Common myeloid progenitor, CD34-positive (primary cell): ENCODE measurements around the gene FXYD1.

ENCODE experiments used
- CTCF ChIA-PET: fragments of 350-600 bp; sonication (Branson Sonifier 250); formaldehyde crosslinking; loops from one replicate; lab custom pipeline; 2021; ENCODE audit warnings: antibody characterized with exemption; lab: Charles Lee
- POLR2A ChIA-PET: fragments of 350-600 bp; sonication (Branson Sonifier 250); formaldehyde crosslinking; loops from one replicate; lab custom pipeline; 2021; ENCODE audit warnings: antibody characterized with exemption; lab: Charles Lee
- DNase-seq, 3 donors: peaks; one replicate each; pipeline versions ENCODE4 v3.0.0 to v3.0.0-alpha.2; 2013
- H3K27ac ChIP-seq, 2 experiments: 1 replicate in 1 of 2; 2 replicates in 1 of 2; pipeline ENCODE4 v1.7.0; 2013; ENCODE audit warnings: inconsistent platforms in 2 of 2, low read length in 2 of 2, mild to moderate bottlenecking in 2 of 2, low read depth in 1 of 2, moderate library complexity in 1 of 2; ENCODE audit not compliant: severe bottlenecking in 2 of 2, insufficient read depth in 1 of 2, poor library complexity in 1 of 2
- H3K27me3 ChIP-seq, 5 experiments: replicated peaks in 2 of 5; 1 replicate in 3 of 5; 2 replicates in 2 of 5; pipeline versions ENCODE4 v1.6.1 to v1.7.0; 2013; ENCODE audit warnings: low read length in 4 of 5, mild to moderate bottlenecking in 2 of 5, moderate library complexity in 2 of 5, inconsistent platforms in 1 of 5; ENCODE audit not compliant: insufficient read depth in 5 of 5, control insufficient read depth in 4 of 5
- H3K36me3 ChIP-seq, 4 experiments: 1 replicate in 2 of 4; 2 replicates in 2 of 4; pipeline versions ENCODE4 v1.6.1 to v1.7.0; 2013; ENCODE audit warnings: low read length in 3 of 4, control low read depth in 1 of 4, mild to moderate bottlenecking in 1 of 4; ENCODE audit not compliant: control insufficient read depth in 4 of 4, insufficient read depth in 4 of 4
- H3K4me1 ChIP-seq, 4 experiments: 1 replicate in 3 of 4; 2 replicates in 1 of 4; pipeline versions ENCODE4 v1.6.1 to v1.7.1; 2013; ENCODE audit warnings: low read length in 3 of 4, mild to moderate bottlenecking in 3 of 4, control low read depth in 1 of 4, inconsistent platforms in 1 of 4, moderate library complexity in 1 of 4; ENCODE audit not compliant: control insufficient read depth in 4 of 4, insufficient read depth in 4 of 4; ENCODE audit errors: control extremely low read depth in 1 of 4
- H3K4me3 ChIP-seq, 7 experiments: 1 replicate in 4 of 7; 2 replicates in 3 of 7; pipeline versions ENCODE4 v1.5.1 to v1.7.0; 2013; ENCODE audit warnings: mild to moderate bottlenecking in 7 of 7, low read length in 6 of 7, moderate library complexity in 6 of 7, inconsistent platforms in 2 of 7, low read depth in 2 of 7, control low read depth in 1 of 7; ENCODE audit not compliant: insufficient read depth in 4 of 7, control insufficient read depth in 1 of 7; ENCODE audit errors: extremely low read depth in 1 of 7
- H3K9me3 ChIP-seq, 5 experiments: 1 replicate in 4 of 5; 2 replicates in 1 of 5; pipeline versions ENCODE4 v1.6.1 to v1.7.1; 2013; ENCODE audit warnings: low read length in 4 of 5, mild to moderate bottlenecking in 2 of 5, inconsistent platforms in 1 of 5, low read depth in 1 of 5, moderate library complexity in 1 of 5; ENCODE audit not compliant: control insufficient read depth in 4 of 5, insufficient read depth in 2 of 5; ENCODE audit errors: control extremely low read depth in 1 of 5
- WGBS: methylation state at CpG from one replicate; pipeline ENCODE4 v1.1.5; 2013; ENCODE audit not compliant: insufficient coverage; 5-methylcytosine and 5-hydroxymethylcytosine counted together

Gene FXYD1

GRCh38 chr19:35176181-35176570, 37.6 kb downstream of the FXYD1 start:
- Histone ChIP-seq H3K27ac (no peak overlapping the region), H3K9me3 (peaks cover 0 to 6% (median 0%) of the 10 kb centered on the region in 5 experiments), H3K4me3 (no peak overlapping the region), H3K36me3 (peaks cover 2 to 11% (median 5%) of the 10 kb centered on the region in 4 experiments), H3K27me3 (no peaks in the 10 kb centered on the region), H3K4me1 (peaks cover 0 to 20% (median 18%) of the 10 kb centered on the region in 4 experiments)
- DNase-seq, result no peak
- CTCF ChIA-PET, result interaction anchor here (1.3 kb wide), 1 partner anchor 15 kb away, joined by 3 read pairs; no protein-coding TSS in a partner anchor
- POLR2A ChIA-PET, result no interaction called here
- WGBS, result 97% methylated on average over 3 of the region's 3 CpGs

GRCh38 chr19:35177377-35178274, 39.0 kb downstream of the FXYD1 start:
- 83% methylated on average over 5 of the region's 7 CpGs for WGBS
- ChIA-PET POLR2A (no interaction called here), CTCF (interaction anchor here (0.7 to 1.1 kb wide), 2 partner anchors 13 to 23 kb away, joined by 3 read pairs; no protein-coding TSS in a partner anchor)

GRCh38 chr19:35178701-35179100, 40.1 kb downstream of the FXYD1 start:
- peaks cover 0 to 11% (median 8%) of the 10 kb centered on the region in 4 experiments for H3K4me1 ChIP-seq
- CTCF ChIA-PET, result interaction anchor here (0.8 to 2.6 kb wide), 4 partner anchors 10 to 88 kb away, joined by 3 to 11 read pairs (median 4); no protein-coding TSS in a partner anchor
- no peaks in the 10 kb centered on the region for H3K9me3 ChIP-seq
- POLR2A ChIA-PET, result no interaction called here
- no peak for DNase-seq
- H3K27ac ChIP-seq, result no peak overlapping the region
- WGBS, result 95% methylated on average over 2 of the region's 2 CpGs
- no peaks in the 10 kb centered on the region for H3K27me3 ChIP-seq
- H3K36me3 ChIP-seq, result no peaks in the 10 kb centered on the region
- no peak overlapping the region for H3K4me3 ChIP-seq

More at GRCh38 chr19:35177377-35178274, 39.0 kb downstream of the FXYD1 start:
- Histone ChIP-seq H3K9me3 (peaks cover 0 to 4% (median 0%) of the 10 kb centered on the region in 5 experiments), H3K4me1 (peaks cover 0 to 11% (median 8%) of the 10 kb centered on the region in 4 experiments), H3K27me3 (no peaks in the 10 kb centered on the region), H3K4me3 (no peak overlapping the region), H3K27ac (no peak overlapping the region), H3K36me3 (peaks cover 0 to 3% (median 1%) of the 10 kb centered on the region in 4 experiments)
- peak in 2 of 3 donors; percentile 37 to 67 for DNase-seq

- 0% methylated on average over 2 of the region's 3 CpGs for WGBS
- Histone ChIP-seq H3K27ac (no peak overlapping the region), H3K4me1 (peaks cover 0 to 11% (median 8%) of the 10 kb centered on the region in 4 experiments), H3K36me3 (no peaks in the 10 kb centered on the region), H3K9me3 (peaks cover 0 to 8% (median 0%) of the 10 kb centered on the region in 5 experiments), H3K27me3 (no peaks in the 10 kb centered on the region), H3K4me3 (peak overlapping the region in 1 of 7 experiments; percentile 48)
- ChIA-PET POLR2A (no interaction called here), CTCF (interaction anchor here (0.5 to 2.6 kb wide), 5 partner anchors 8 to 181 kb away, joined by 3 to 11 read pairs (median 5); no protein-coding TSS in a partner anchor)
- DNase-seq, result no peak
These were observed 41.2 kb downstream of the FXYD1 start for GRCh38 chr19:35179830-35180229.

- WGBS, result 50% methylated on average over 1 of the region's 1 CpG
- H3K4me3 ChIP-seq, result no peak overlapping the region
- peaks cover 0 to 8% (median 0%) of the 10 kb centered on the region in 5 experiments for H3K9me3 ChIP-seq
- peaks cover 0 to 7% (median 5%) of the 10 kb centered on the region in 4 experiments for H3K4me1 ChIP-seq
- ChIA-PET CTCF (interaction anchor here (1.0 to 2.6 kb wide), 4 partner anchors 9 to 18 kb away, joined by 3 to 11 read pairs (median 6); no protein-coding TSS in a partner anchor), POLR2A (no interaction called here)
- H3K27ac ChIP-seq, result no peak overlapping the region
- H3K27me3 ChIP-seq, result no peaks in the 10 kb centered on the region
- H3K36me3 ChIP-seq, result no peaks in the 10 kb centered on the region
- DNase-seq, result no peak
These were observed 42.8 kb downstream of the FXYD1 start for GRCh38 chr19:35181387-35181786.

GRCh38 chr19:35184267-35184666, 45.6 kb downstream of the FXYD1 start:
- no peak for DNase-seq
- Histone ChIP-seq H3K9me3 (peaks cover 0 to 9% (median 0%) of the 10 kb centered on the region in 5 experiments), H3K27ac (no peak overlapping the region), H3K4me1 (peaks cover 0 to 7% (median 4%) of the 10 kb centered on the region in 4 experiments), H3K4me3 (no peak overlapping the region), H3K27me3 (no peaks in the 10 kb centered on the region), H3K36me3 (no peaks in the 10 kb centered on the region)
- ChIA-PET POLR2A (no interaction called here), CTCF (interaction anchor here (1.2 kb wide), 1 partner anchor 14 kb away, joined by 4 read pairs; no protein-coding TSS in a partner anchor)
- no CpG with 5 or more reads among the region's 1 CpG for WGBS
